ENCODE results near the gene S1PR4. TPM values are rescaled to one million over a fixed set of nuclear protein-coding genes. Genes with fewer than 3 reads are reported as not detected.
A peak's percentile ranks its signal among the peaks of the same experiment; 100 is the strongest.

S1PR4 gene
- total and polyA plus RNA-seq, 9 of the 15 experiments (the other 6 are each of a cell fraction or from before 2014, with no cell fraction given), result 0.27 TPM; not detected in 8

DNA sequence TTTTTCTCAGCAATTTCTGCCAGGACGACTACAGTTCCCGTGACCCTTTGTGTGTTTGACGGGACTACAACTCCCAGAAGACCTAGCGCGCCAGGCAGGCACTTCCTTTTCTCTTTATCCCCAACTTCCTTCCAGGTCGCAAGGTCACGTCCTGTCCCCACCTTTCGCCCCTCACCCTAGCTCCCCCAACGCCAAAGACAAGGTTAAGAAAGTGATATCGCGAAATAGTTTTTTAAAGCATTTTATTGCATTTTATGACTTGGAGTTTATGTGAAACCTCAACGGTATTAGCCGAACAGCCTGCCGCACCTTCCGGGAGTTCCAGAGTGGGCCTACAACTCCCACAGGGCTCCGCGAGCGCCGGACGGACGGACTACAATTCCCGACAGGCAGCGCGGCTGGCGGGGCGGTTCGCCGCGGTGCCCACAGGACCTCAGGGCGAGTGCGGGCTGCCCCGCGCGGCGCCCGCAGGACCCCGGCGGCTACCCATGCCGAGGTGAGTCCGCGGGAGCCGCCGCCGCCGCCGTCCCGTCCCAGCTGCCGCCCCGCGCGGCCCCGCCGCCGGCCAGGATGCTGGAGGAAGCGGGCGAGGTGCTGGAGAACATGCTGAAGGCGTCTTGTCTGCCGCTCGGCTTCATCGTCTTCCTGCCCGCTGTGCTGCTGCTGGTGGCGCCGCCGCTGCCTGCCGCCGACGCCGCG is 7.0 kb downstream of the S1PR4 start, which contains the start of gene NCLN (continued):
- TF ChIP-seq TOE1 (IDR thresholded peaks at IDR 0.05; ENCODE audit: borderline replicate concordance) (no peak), TOE1 (CRISPR knock-in tag; IDR thresholded peaks at IDR 0.05; ENCODE audit: borderline replicate concordance, low read depth) (no peak), NR1H2 (CRISPR knock-in tag; IDR thresholded peaks at IDR 0.05) (0 out of 2 replicates have a peak, but pooled peaks have one; percentile 7), CHD1 (IDR thresholded peaks at IDR 0.05; ENCODE audit: low read length) (no peak), NBN (IDR thresholded peaks at IDR 0.05; ENCODE audit: low read depth) (0 out of 2 replicates have a peak, but pooled peaks have one; percentile 55), TGIF2 (CRISPR knock-in tag; IDR thresholded peaks at IDR 0.05) (no peak), RBM22 (IDR thresholded peaks at IDR 0.05; ENCODE audit: low read depth, low read length, poor library complexity, severe bottlenecking) (no peak), LARP7 (IDR thresholded peaks at IDR 0.05) (no peak), ARNT (IDR thresholded peaks at IDR 0.05) (peak; percentile 45 to 77; a peak in 2 of 4 replicates), ZBTB11 (CRISPR knock-in tag; IDR thresholded peaks at IDR 0.05) (peak in 2 of 3 experiments; percentile 40 to 94; a peak in 3 of 6 replicates), RBFOX2 (IDR thresholded peaks at IDR 0.05; ENCODE audit: low read depth, low read length) (peak; percentile 79), RFX7 (CRISPR knock-in tag; IDR thresholded peaks at IDR 0.05) (no peak), ZNF445 (CRISPR knock-in tag; IDR thresholded peaks at IDR 0.05; ENCODE audit: low read depth) (no peak), SRSF1 (IDR thresholded peaks at IDR 0.05; ENCODE audit: low read depth, low read length) (no peak), STAG1 (CRISPR knock-in tag; IDR thresholded peaks at IDR 0.05; ENCODE audit: borderline replicate concordance) (no peak), NFYB (IDR thresholded peaks at IDR 0.05; ENCODE audit: extremely low read depth, insufficient read length) (no peak), E2F3 (CRISPR knock-in tag; IDR thresholded peaks at IDR 0.05) (no peak), STAT5B (CRISPR knock-in tag; IDR thresholded peaks at IDR 0.05) (no peak), ZNF785 (CRISPR knock-in tag; IDR thresholded peaks at IDR 0.05) (no peak), BCL6 (CRISPR knock-in tag; IDR thresholded peaks at IDR 0.05) (no peak), PTTG1 (tag; IDR thresholded peaks at IDR 0.05; ENCODE audit: low read depth) (no peak), YY1 (IDR thresholded peaks at IDR 0.05; ENCODE audit: borderline replicate concordance in 1 of 3, control insufficient read depth in 1 of 3, extremely low read depth in 1 of 3, insufficient read depth in 3 of 3, insufficient read length in 1 of 3, insufficient replicate concordance in 2 of 3, low read depth in 1 of 3, low read length in 2 of 3) (peak in 2 of 3 experiments; percentile 32 to 39), MYBL2 (IDR thresholded peaks at IDR 0.05; ENCODE audit: low read depth) (no peak), MYBL2 (CRISPR knock-in tag; IDR thresholded peaks at IDR 0.05; ENCODE audit: borderline replicate concordance) (no peak), ZNF175 (CRISPR knock-in tag; IDR thresholded peaks at IDR 0.05; ENCODE audit: low read depth) (no peak; the same call in 1 of the 2 replicates)

All from K562 (cell line).